ENCODE results near the gene CCNL1.
A peak's percentile ranks its signal among the peaks of the same experiment; 100 is the strongest.

The CCNL1 gene

GRCh38 chr3:157123621-157124020 lies 36.3 kb downstream of the CCNL1 start:
- H3K56ac ChIP-seq (ENCODE audit: low read length), result no peak overlapping the region
- H3K4me1 ChIP-seq (ENCODE audit: control insufficient read depth, low read depth, low read length), result peaks cover under 1% of the 10 kb centered on the region
- H2BK5ac ChIP-seq (ENCODE audit: low read length), result no peak overlapping the region
- no peaks in the 10 kb centered on the region for H3K36me3 ChIP-seq (ENCODE audit: control insufficient read depth, insufficient read depth, low read length)
- H2BK120ac ChIP-seq (ENCODE audit: low read depth, low read length), result no peak overlapping the region
- no peak overlapping the region for H3K27ac ChIP-seq (ENCODE audit: low read depth, low read length)
- no peak overlapping the region for H4K8ac ChIP-seq (ENCODE audit: low read depth, low read length)
- H3K9ac ChIP-seq (ENCODE audit: low read length), result no peak overlapping the region
- no peaks in the 10 kb centered on the region for H3K79me2 ChIP-seq (ENCODE audit: control insufficient read depth, insufficient read depth, low read length)
- H3K18ac ChIP-seq (ENCODE audit: low read length), result no peak overlapping the region
- no peak overlapping the region for H2BK15ac ChIP-seq (replicated peaks; ENCODE audit: low read depth)
- H4K5ac ChIP-seq (ENCODE audit: low read length), result no peak overlapping the region
- no peaks in the 10 kb centered on the region for H3K79me1 ChIP-seq (ENCODE audit: low read length)
- no peak overlapping the region for H3K4me3 ChIP-seq (ENCODE audit: low read length)
- H3K27me3 ChIP-seq (ENCODE audit: insufficient read depth, low read length, poor library complexity), result no peaks in the 10 kb centered on the region
- H2AK5ac ChIP-seq (ENCODE audit: low read length), result no peak overlapping the region
- no peak for DNase-seq
- H3K4ac ChIP-seq (ENCODE audit: low read depth, low read length), result no peak overlapping the region
- H3K23ac ChIP-seq (ENCODE audit: low read length), result no peak overlapping the region
- H3K4me2 ChIP-seq (ENCODE audit: low read length), result no peak overlapping the region

- Histone ChIP-seq H3K9ac (ENCODE audit: low read length) (no peak overlapping the region), H4K8ac (ENCODE audit: low read depth, low read length) (no peak overlapping the region), H2BK5ac (ENCODE audit: low read length) (no peak overlapping the region), H3K18ac (ENCODE audit: low read length) (no peak overlapping the region), H3K4me2 (ENCODE audit: low read length) (no peak overlapping the region), H3K56ac (ENCODE audit: low read length) (no peak overlapping the region), H3K27me3 (ENCODE audit: insufficient read depth, low read length, poor library complexity) (no peaks in the 10 kb centered on the region), H3K27ac (ENCODE audit: low read depth, low read length) (no peak overlapping the region), H3K23ac (ENCODE audit: low read length) (no peak overlapping the region), H2BK15ac (replicated peaks; ENCODE audit: low read depth) (no peak overlapping the region), H3K79me1 (ENCODE audit: low read length) (no peaks in the 10 kb centered on the region), H3K36me3 (ENCODE audit: control insufficient read depth, insufficient read depth, low read length) (no peaks in the 10 kb centered on the region), H3K79me2 (ENCODE audit: control insufficient read depth, insufficient read depth, low read length) (no peaks in the 10 kb centered on the region), H4K5ac (ENCODE audit: low read length) (no peak overlapping the region), H3K4ac (ENCODE audit: low read depth, low read length) (no peak overlapping the region), H3K4me3 (ENCODE audit: low read length) (no peak overlapping the region), H3K4me1 (ENCODE audit: control insufficient read depth, low read depth, low read length) (no peaks in the 10 kb centered on the region), H2AK5ac (ENCODE audit: low read length) (no peak overlapping the region), H2BK120ac (ENCODE audit: low read depth, low read length) (no peak overlapping the region)
- WGBS (ENCODE audit: extremely low coverage, insufficient coverage, low lambda C conversion rate), result no CpG with 5 or more reads among the region's 3 CpGs
- DNase-seq, result no peak
These were observed 37.0 kb downstream of the CCNL1 start for GRCh38 chr3:157122832-157123427.

GRCh38 chr3:157122116-157122515 lies 37.8 kb downstream of the CCNL1 start:
- H2BK120ac ChIP-seq (ENCODE audit: low read depth, low read length), result no peak overlapping the region
- no peak overlapping the region for H3K27ac ChIP-seq (ENCODE audit: low read depth, low read length)
- H2BK5ac ChIP-seq (ENCODE audit: low read length), result no peak overlapping the region
- H4K8ac ChIP-seq (ENCODE audit: low read depth, low read length), result no peak overlapping the region
- no peak overlapping the region for H3K4me2 ChIP-seq (ENCODE audit: low read length)
- no peaks in the 10 kb centered on the region for H3K79me1 ChIP-seq (ENCODE audit: low read length)
- WGBS (ENCODE audit: extremely low coverage, insufficient coverage, low lambda C conversion rate), result no CpG with 5 or more reads among the region's 2 CpGs
- DNase-seq, result no peak
- no peaks in the 10 kb centered on the region for H3K27me3 ChIP-seq (ENCODE audit: insufficient read depth, low read length, poor library complexity)
- H3K36me3 ChIP-seq (ENCODE audit: control insufficient read depth, insufficient read depth, low read length), result no peaks in the 10 kb centered on the region
- no peaks in the 10 kb centered on the region for H3K4me1 ChIP-seq (ENCODE audit: control insufficient read depth, low read depth, low read length)
- H4K5ac ChIP-seq (ENCODE audit: low read length), result no peak overlapping the region
- no peak overlapping the region for H3K4me3 ChIP-seq (ENCODE audit: low read length)
- no peak overlapping the region for H3K9ac ChIP-seq (ENCODE audit: low read length)
- H2BK15ac ChIP-seq (replicated peaks; ENCODE audit: low read depth), result no peak overlapping the region
- no peak overlapping the region for H3K23ac ChIP-seq (ENCODE audit: low read length)
- H3K56ac ChIP-seq (ENCODE audit: low read length), result no peak overlapping the region
- H3K79me2 ChIP-seq (ENCODE audit: control insufficient read depth, insufficient read depth, low read length), result no peaks in the 10 kb centered on the region
- no peak overlapping the region for H3K4ac ChIP-seq (ENCODE audit: low read depth, low read length)
- no peak overlapping the region for H3K18ac ChIP-seq (ENCODE audit: low read length)
- no peak overlapping the region for H2AK5ac ChIP-seq (ENCODE audit: low read length)

- no CpG with 5 or more reads among the region's 1 CpG for WGBS (ENCODE audit: extremely low coverage, insufficient coverage, low lambda C conversion rate)
These were observed 38.4 kb downstream of the CCNL1 start for GRCh38 chr3:157121522-157121921.

GRCh38 chr3:157120071-157120892 lies 39.7 kb downstream of the CCNL1 start:
- H3K4me2 ChIP-seq (ENCODE audit: low read length), result no peak overlapping the region
- H2BK120ac ChIP-seq (ENCODE audit: low read depth, low read length), result no peak overlapping the region
- DNase-seq, result no peak
- no peak overlapping the region for H3K27ac ChIP-seq (ENCODE audit: low read depth, low read length)
- no peaks in the 10 kb centered on the region for H3K79me1 ChIP-seq (ENCODE audit: low read length)
- no peak overlapping the region for H4K8ac ChIP-seq (ENCODE audit: low read depth, low read length)
- H3K4ac ChIP-seq (ENCODE audit: low read depth, low read length), result no peak overlapping the region
- H2BK15ac ChIP-seq (replicated peaks; ENCODE audit: low read depth), result no peak overlapping the region
- no peaks in the 10 kb centered on the region for H3K36me3 ChIP-seq (ENCODE audit: control insufficient read depth, insufficient read depth, low read length)
- no peak overlapping the region for H2AK5ac ChIP-seq (ENCODE audit: low read length)
- H3K23ac ChIP-seq (ENCODE audit: low read length), result no peak overlapping the region
- no peak overlapping the region for H2BK5ac ChIP-seq (ENCODE audit: low read length)
- no peaks in the 10 kb centered on the region for H3K79me2 ChIP-seq (ENCODE audit: control insufficient read depth, insufficient read depth, low read length)
- H3K4me3 ChIP-seq (ENCODE audit: low read length), result no peak overlapping the region
- no peak overlapping the region for H4K5ac ChIP-seq (ENCODE audit: low read length)
- H3K18ac ChIP-seq (ENCODE audit: low read length), result no peak overlapping the region
- no CpG with 5 or more reads among the region's 56 CpGs for WGBS (ENCODE audit: extremely low coverage, insufficient coverage, low lambda C conversion rate)
- H3K9ac ChIP-seq (ENCODE audit: low read length), result no peak overlapping the region
- H3K56ac ChIP-seq (ENCODE audit: low read length), result peak overlapping the region; percentile 12
- H3K27me3 ChIP-seq (ENCODE audit: insufficient read depth, low read length, poor library complexity), result no peaks in the 10 kb centered on the region
- no peaks in the 10 kb centered on the region for H3K4me1 ChIP-seq (ENCODE audit: control insufficient read depth, low read depth, low read length)

More at GRCh38 chr3:157121522-157121921, 38.4 kb downstream of the CCNL1 start:
- Histone ChIP-seq H3K9ac (ENCODE audit: low read length) (no peak overlapping the region), H3K79me2 (ENCODE audit: control insufficient read depth, insufficient read depth, low read length) (no peaks in the 10 kb centered on the region), H3K4ac (ENCODE audit: low read depth, low read length) (no peak overlapping the region), H3K27ac (ENCODE audit: low read depth, low read length) (no peak overlapping the region), H4K8ac (ENCODE audit: low read depth, low read length) (no peak overlapping the region), H3K56ac (ENCODE audit: low read length) (no peak overlapping the region), H2BK120ac (ENCODE audit: low read depth, low read length) (no peak overlapping the region), H3K18ac (ENCODE audit: low read length) (no peak overlapping the region), H3K79me1 (ENCODE audit: low read length) (no peaks in the 10 kb centered on the region), H2BK15ac (replicated peaks; ENCODE audit: low read depth) (no peak overlapping the region), H2AK5ac (ENCODE audit: low read length) (no peak overlapping the region), H3K4me1 (ENCODE audit: control insufficient read depth, low read depth, low read length) (no peaks in the 10 kb centered on the region), H3K4me2 (ENCODE audit: low read length) (no peak overlapping the region), H3K4me3 (ENCODE audit: low read length) (no peak overlapping the region), H3K36me3 (ENCODE audit: control insufficient read depth, insufficient read depth, low read length) (no peaks in the 10 kb centered on the region), H2BK5ac (ENCODE audit: low read length) (no peak overlapping the region), H4K5ac (ENCODE audit: low read length) (no peak overlapping the region), H3K27me3 (ENCODE audit: insufficient read depth, low read length, poor library complexity) (no peaks in the 10 kb centered on the region), H3K23ac (ENCODE audit: low read length) (no peak overlapping the region)
- DNase-seq, result no peak

Measured in mesendoderm (in vitro differentiated cells).